Parathyroid adenoma (tissue), 2 donors: Measurements from ENCODE around the gene SMC1A.

Experiments
- H2AFZ ChIP-seq: fragments of 300-600 bp; sonication (generic); one replicate; pipeline ENCODE4 v1.7.0; 2017; ENCODE audit warnings: antibody characterized with exemption, mild to moderate bottlenecking
- H3K27ac ChIP-seq: fragments of 300-600 bp; sonication (generic); one replicate; pipeline ENCODE4 v1.7.0; 2017
- H3K27me3 ChIP-seq: fragments of 300-600 bp; sonication (generic); one replicate; pipeline ENCODE4 v1.7.0; 2017; ENCODE audit warnings: low read length; ENCODE audit not compliant: control insufficient read depth, insufficient read depth
- H3K36me3 ChIP-seq: fragments of 300-600 bp; sonication (generic); one replicate; pipeline ENCODE4 v1.7.0; 2017; ENCODE audit warnings: low read length; ENCODE audit not compliant: control insufficient read depth, insufficient read depth
- H3K4me1 ChIP-seq: fragments of 300-600 bp; sonication (generic); one replicate; pipeline ENCODE4 v1.7.0; 2017; ENCODE audit warnings: control low read depth
- H3K4me2 ChIP-seq: fragments of 300-600 bp; sonication (generic); one replicate; pipeline ENCODE4 v1.7.0; 2017; ENCODE audit warnings: low read length
- H3K4me3 ChIP-seq: fragments of 300-600 bp; sonication (generic); one replicate; pipeline ENCODE4 v1.7.0; 2017; ENCODE audit warnings: low read depth, low read length
- H3K79me2 ChIP-seq: fragments of 300-600 bp; sonication (generic); one replicate; pipeline ENCODE4 v1.7.0; 2017; ENCODE audit warnings: control low read depth
- H3K9ac ChIP-seq: fragments of 300-600 bp; sonication (generic); one replicate; pipeline ENCODE4 v1.7.0; 2017; ENCODE audit warnings: mild to moderate bottlenecking
- H3K9me3 ChIP-seq: fragments of 300-600 bp; sonication (generic); one replicate; pipeline ENCODE4 v1.7.0; 2017; ENCODE audit warnings: low read length; ENCODE audit not compliant: control insufficient read depth
- TF ChIP-seq, protein P1 (sequence below): fragments of 300-600 bp; sonication (generic); IDR thresholded peaks from one replicate; pipeline ENCODE4 v1.7.0; 2017; ENCODE audit warnings: antibody characterized with exemption, mild to moderate bottlenecking
- donor health status: primary hyperparathyroidism.

Gene SMC1A

DNA sequence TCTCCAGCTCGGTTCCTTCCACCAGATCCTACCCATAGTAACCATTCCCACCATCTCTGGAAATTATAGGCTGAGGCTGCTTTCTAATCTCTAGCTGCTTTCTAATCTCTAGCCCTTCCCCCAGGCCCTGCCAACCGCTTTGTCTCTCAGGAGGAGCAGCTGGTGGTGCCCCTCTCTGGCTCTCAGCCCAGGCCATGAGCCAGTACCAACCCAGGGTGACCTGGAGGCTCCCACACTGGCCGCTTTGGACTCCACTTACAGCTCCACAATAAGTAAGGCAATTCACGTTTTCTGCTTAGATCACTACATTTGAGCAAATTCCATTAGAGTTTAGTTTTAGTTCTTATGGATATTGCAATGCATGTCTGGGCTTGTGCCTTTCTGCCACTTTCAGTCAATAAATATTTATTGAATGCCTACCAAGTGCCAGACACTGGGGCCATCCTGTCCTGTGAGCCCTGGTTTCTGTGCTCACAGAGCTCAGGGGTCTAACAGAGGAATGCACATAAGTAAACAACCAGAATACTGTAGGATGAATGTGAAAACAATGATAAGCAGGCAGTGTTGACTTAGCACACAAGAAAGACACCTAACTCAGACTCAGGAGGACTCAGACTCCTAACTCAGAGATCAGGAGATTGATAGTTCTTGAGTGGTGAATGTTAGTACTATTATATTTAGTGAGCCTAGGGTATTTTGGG is 38.9 kb downstream of the SMC1A start:
- Histone ChIP-seq H3K4me1 (no peaks in the 10 kb centered on the region), H3K27me3 (no peaks in the 10 kb centered on the region), H3K9me3 (no peaks in the 10 kb centered on the region), H3K36me3 (no peaks in the 10 kb centered on the region), H3K4me2 (no peak overlapping the region), H2AFZ (no peak overlapping the region), H3K4me3 (no peak overlapping the region), H3K9ac (no peak overlapping the region), H3K79me2 (no peaks in the 10 kb centered on the region), H3K27ac (no peak overlapping the region)
- TF ChIP-seq, protein P1, sequence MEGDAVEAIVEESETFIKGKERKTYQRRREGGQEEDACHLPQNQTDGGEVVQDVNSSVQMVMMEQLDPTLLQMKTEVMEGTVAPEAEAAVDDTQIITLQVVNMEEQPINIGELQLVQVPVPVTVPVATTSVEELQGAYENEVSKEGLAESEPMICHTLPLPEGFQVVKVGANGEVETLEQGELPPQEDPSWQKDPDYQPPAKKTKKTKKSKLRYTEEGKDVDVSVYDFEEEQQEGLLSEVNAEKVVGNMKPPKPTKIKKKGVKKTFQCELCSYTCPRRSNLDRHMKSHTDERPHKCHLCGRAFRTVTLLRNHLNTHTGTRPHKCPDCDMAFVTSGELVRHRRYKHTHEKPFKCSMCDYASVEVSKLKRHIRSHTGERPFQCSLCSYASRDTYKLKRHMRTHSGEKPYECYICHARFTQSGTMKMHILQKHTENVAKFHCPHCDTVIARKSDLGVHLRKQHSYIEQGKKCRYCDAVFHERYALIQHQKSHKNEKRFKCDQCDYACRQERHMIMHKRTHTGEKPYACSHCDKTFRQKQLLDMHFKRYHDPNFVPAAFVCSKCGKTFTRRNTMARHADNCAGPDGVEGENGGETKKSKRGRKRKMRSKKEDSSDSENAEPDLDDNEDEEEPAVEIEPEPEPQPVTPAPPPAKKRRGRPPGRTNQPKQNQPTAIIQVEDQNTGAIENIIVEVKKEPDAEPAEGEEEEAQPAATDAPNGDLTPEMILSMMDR: no peak

DNA sequence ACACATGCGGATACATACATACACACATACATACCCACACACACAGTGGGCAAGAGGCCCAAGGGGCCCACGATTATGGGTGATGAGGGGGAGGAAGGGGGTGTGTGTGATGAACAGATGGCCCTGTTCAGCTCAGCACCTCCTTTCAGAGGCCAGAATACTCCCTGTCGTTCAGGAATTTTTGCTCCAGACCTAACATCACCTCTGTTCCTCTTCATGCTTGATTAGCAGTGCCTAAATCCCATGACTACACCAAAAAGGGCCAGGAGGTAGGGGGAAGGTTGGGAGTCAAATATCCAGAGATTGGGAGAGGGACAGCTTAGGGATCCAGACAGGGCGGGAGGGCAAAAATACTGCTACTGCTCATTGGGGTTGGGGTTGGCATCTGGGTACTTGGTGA is 42.7 kb downstream of the SMC1A start:
- Histone ChIP-seq H3K79me2 (no peaks in the 10 kb centered on the region), H3K27ac (no peak overlapping the region), H3K36me3 (no peaks in the 10 kb centered on the region), H3K27me3 (no peaks in the 10 kb centered on the region), H3K4me1 (no peaks in the 10 kb centered on the region), H3K9me3 (no peaks in the 10 kb centered on the region), H2AFZ (no peak overlapping the region), H3K4me3 (no peak overlapping the region), H3K9ac (no peak overlapping the region), H3K4me2 (no peak overlapping the region)
- TF ChIP-seq, protein P1: no peak

DNA sequence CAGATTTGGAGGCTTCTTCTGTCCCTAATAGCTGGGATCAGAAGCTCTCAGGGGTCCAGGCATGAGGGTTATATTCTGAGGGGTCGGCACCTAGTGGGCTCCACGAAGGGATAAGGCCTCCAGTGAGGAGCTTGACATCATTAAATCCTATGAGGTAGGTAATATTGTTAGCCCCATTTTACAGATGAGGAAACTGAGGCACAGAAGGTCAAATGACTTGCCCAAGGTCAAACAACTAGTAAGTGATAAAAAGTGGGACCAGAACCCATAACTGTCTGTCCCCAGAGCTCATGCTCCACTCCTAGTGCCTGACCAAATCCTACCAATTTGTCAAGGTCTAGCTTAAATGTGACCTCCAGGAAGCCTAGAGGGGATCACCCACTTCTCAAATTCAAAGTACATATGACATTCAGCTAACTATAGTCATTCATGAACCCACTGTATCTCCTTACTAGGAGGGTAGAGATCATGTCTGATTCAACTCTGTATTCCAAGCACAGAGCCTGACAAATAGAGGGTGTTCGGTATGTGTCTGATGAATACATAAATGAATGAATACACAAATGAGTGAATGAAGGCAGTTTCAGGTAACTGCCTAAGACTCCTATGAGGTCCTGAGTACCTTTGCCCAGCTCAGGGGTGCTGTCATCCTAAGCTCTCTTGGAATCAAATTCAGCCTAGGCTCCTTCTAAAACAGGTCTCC is 43.3 kb downstream of the SMC1A start:
- Histone ChIP-seq H3K4me1 (no peaks in the 10 kb centered on the region), H3K79me2 (no peaks in the 10 kb centered on the region), H2AFZ (no peak overlapping the region), H3K27ac (no peak overlapping the region), H3K27me3 (no peaks in the 10 kb centered on the region), H3K9ac (no peak overlapping the region), H3K9me3 (no peaks in the 10 kb centered on the region), H3K36me3 (no peaks in the 10 kb centered on the region), H3K4me3 (no peak overlapping the region), H3K4me2 (no peak overlapping the region)
- TF ChIP-seq, protein P1: no peak

DNA sequence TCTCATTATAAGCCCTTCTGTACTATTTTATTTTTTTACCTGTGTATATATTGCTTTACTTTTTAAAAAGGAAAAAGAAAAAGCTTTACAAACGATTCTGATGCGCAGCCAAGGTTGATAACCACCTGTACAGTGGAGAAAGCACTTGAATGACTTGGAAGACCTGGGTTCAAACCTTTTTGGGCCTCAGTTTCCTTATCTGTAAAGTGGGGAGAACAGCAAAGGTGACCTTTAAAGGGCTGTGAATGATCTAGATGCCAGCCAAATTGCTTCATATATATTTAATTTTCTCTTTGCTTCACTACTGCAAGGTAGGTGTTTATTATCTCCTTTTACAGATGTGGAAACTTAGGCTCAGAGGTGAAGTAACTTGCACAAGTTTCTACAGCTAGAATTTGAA is 45.0 kb downstream of the SMC1A start:
- TF ChIP-seq, protein P1: no peak
- Histone ChIP-seq H3K4me2 (no peak overlapping the region), H2AFZ (no peak overlapping the region), H3K9me3 (no peaks in the 10 kb centered on the region), H3K9ac (no peak overlapping the region), H3K36me3 (no peaks in the 10 kb centered on the region), H3K4me1 (no peaks in the 10 kb centered on the region), H3K4me3 (no peak overlapping the region), H3K79me2 (no peaks in the 10 kb centered on the region), H3K27ac (no peak overlapping the region), H3K27me3 (no peaks in the 10 kb centered on the region)
